Adrenal gland (tissue), 12 donors: Measurements from ENCODE around the gene SORBS1. TPM values are rescaled to one million over a fixed set of nuclear protein-coding genes. Genes with fewer than 3 reads are reported as not detected.

Experiments used
- DNase-seq, 7 donors: peaks; one replicate each; pipeline ENCODE4 v3.0.0-alpha.2; 2019 to 2020
- H3K27ac ChIP-seq, 5 donors: fragments of 200-600 bp; sonication (generic) in 4 of 5; 1 replicate in 3 of 5; 2 replicates in 2 of 5; pipeline versions ENCODE4 v1.5.1 to v1.8.0; 2016 to 2020; ENCODE audit warnings: mild to moderate bottlenecking in 1 of 5
- H3K27me3 ChIP-seq: fragments of 200-600 bp; 2 replicates; pipeline ENCODE4 v1.8.0; 2021
- H3K36me3 ChIP-seq, 2 donors: fragments of 200-600 bp; replicated peaks in 1 of 2; 1 replicate in 1 of 2; 2 replicates in 1 of 2; pipeline versions ENCODE4 v1.5.1 to v1.8.0; 2018 to 2022
- H3K4me1 ChIP-seq, 2 donors: fragments of 200-600 bp; replicated peaks in 1 of 2; 1 replicate in 1 of 2; 2 replicates in 1 of 2; pipeline versions ENCODE4 v1.5.1 to v1.8.0; 2018 to 2021
- H3K4me3 ChIP-seq, 4 donors: fragments of 200-600 bp; sonication (generic) in 3 of 4; one replicate each; pipeline ENCODE4 v1.5.1; 2016 to 2018
- H3K9me3 ChIP-seq, 3 donors: fragments of 200-600 bp; sonication (generic) in 1 of 3; replicated peaks in 1 of 3; 1 replicate in 2 of 3; 2 replicates in 1 of 3; pipeline versions ENCODE4 v1.5.1 to v1.8.0; 2016 to 2021
- CTCF ChIP-seq, 6 experiments: fragments of 450-650 bp in 4 of 6; fragments of 200-600 bp in 2 of 6; sonication (generic) in 1 of 6; IDR thresholded peaks; 1 replicate in 5 of 6; 2 replicates in 1 of 6; pipeline versions ENCODE4 v1.5.1 to v1.8.0; 2016 to 2021; ENCODE audit warnings: antibody characterized with exemption in 6 of 6, mild to moderate bottlenecking in 2 of 6, moderate library complexity in 1 of 6
- POLR2A ChIP-seq, 2 donors: fragments of 450-650 bp; IDR thresholded peaks; one replicate each; pipeline ENCODE4 v1.6.1; 2017; ENCODE audit warnings: antibody characterized with exemption in 2 of 2, mild to moderate bottlenecking in 2 of 2, moderate library complexity in 1 of 2
- WGBS, 4 donors: extraction: QIAGEN DNeasy Blood & Tissue Kit in 2 of 4; methylation state at CpG; one replicate each; pipeline versions ENCODE4 v1.1.5 to v1.1.7; 2013 to 2017; 5-methylcytosine and 5-hydroxymethylcytosine counted together
- intact Hi-C, 2 donors: fragments of 100-400 bp; cut with DNase I; formaldehyde crosslinking; loops; one replicate each; pipeline versions ENCODE4 v1.14.1 to v1.15.0; 2022 to 2023
- polyA plus RNA-seq, 3 donors: library from polyadenylated mRNA; stranded (reverse); fragments of 200-250 nt in 2 of 3; fragments of 350-450 nt in 1 of 3; fragmentation: Illumina TruSeq in 1 of 3; extraction: RNeasy Lipid Tissue Mini Kit (QIAGEN cat#74804) in 1 of 3; gene quantifications; one replicate each; pipeline ENCODE4 v1.2.3, GENCODE V29; 2013 to 2014
- total RNA-seq, 9 donors: library from RNA; depleted of rRNA in 4 of 9; stranded (reverse); fragments of >200 nt in 4 of 9; fragments of 120-200 nt in 1 of 9; fragmentation: NEBNext Ultra II Directional in 1 of 9; extraction: Animal tissue kit (Norgen Biotek cat#: 25700) in 1 of 9; gene quantifications; one replicate each; pipeline versions ENCODE4 v1.1.0 to v1.2.4, GENCODE V29; 2013 to 2023
- donor health status: healthy with polysubstance abuse.
- donor health status: Bipolar disorder and iron deficiency.
- donor health status: DM: yes; HTN: yes; CAD: no.
- donor health status: DM: no; HTN: no; CAD: no.
- donor health status: DM: no; HTN: no; CAD: no.
- donor health status: DM: yes; HTN: yes; CAD: no.

SORBS1 gene
- total and polyA plus RNA-seq, 12 donors = 9.5 to 43.4 (median 19.0) TPM

- H3K4me1 ChIP-seq = peaks cover 7 to 16% of the 10 kb centered on the region in 2 donors
- TF ChIP-seq CTCF (IDR thresholded peaks at IDR 0.05) (no peak), POLR2A (IDR thresholded peaks at IDR 0.05) (no peak)
- WGBS, 4 donors = 44 to 61% (median 56%) methylated on average over 4 of the region's 4 CpGs
- intact Hi-C loops = no loop called here
- DNase-seq = peak in 3 of 7 donors; percentile 23 to 27 (median 26)
- H3K27me3 ChIP-seq = no peaks in the 10 kb centered on the region
- H3K9me3 ChIP-seq = no peaks in the 10 kb centered on the region
- H3K27ac ChIP-seq = peak overlapping the region in 1 of 5 donors; percentile 48
- no peak overlapping the region for H3K4me3 ChIP-seq
- H3K36me3 ChIP-seq = no peaks in the 10 kb centered on the region
Observed at GRCh38 chr10:95542330-95542729, 18.8 kb downstream of the SORBS1 start.

GRCh38 chr10:95540514-95541052, 20.6 kb downstream of the SORBS1 start:
- intact Hi-C loops = no loop called here
- 88 to 100% (median 95%) methylated on average over 2 of the region's 2 CpGs for WGBS, 4 donors
- Histone ChIP-seq H3K9me3 (no peaks in the 10 kb centered on the region), H3K27ac (no peak overlapping the region), H3K36me3 (no peaks in the 10 kb centered on the region), H3K4me3 (no peak overlapping the region), H3K4me1 (peaks cover 7 to 28% of the 10 kb centered on the region in 2 donors), H3K27me3 (no peaks in the 10 kb centered on the region)
- no peak for DNase-seq
- TF ChIP-seq CTCF (IDR thresholded peaks at IDR 0.05) (no peak), POLR2A (IDR thresholded peaks at IDR 0.05) (no peak)

GRCh38 chr10:95539560-95540284, 21.4 kb downstream of the SORBS1 start:
- Histone ChIP-seq H3K36me3 (no peaks in the 10 kb centered on the region), H3K4me3 (no peak overlapping the region), H3K9me3 (no peaks in the 10 kb centered on the region), H3K27me3 (no peaks in the 10 kb centered on the region), H3K27ac (no peak overlapping the region), H3K4me1 (peaks cover 7 to 30% of the 10 kb centered on the region in 2 donors)
- TF ChIP-seq CTCF (IDR thresholded peaks at IDR 0.05) (no peak), POLR2A (IDR thresholded peaks at IDR 0.05) (no peak)
- WGBS, 4 donors = 84 to 89% (median 86%) methylated on average over 7 of the region's 7 CpGs
- no peak for DNase-seq
- intact Hi-C loops = no loop called here

- Histone ChIP-seq H3K27ac (no peak overlapping the region), H3K4me1 (peaks cover 7 to 34% of the 10 kb centered on the region in 2 donors), H3K9me3 (no peaks in the 10 kb centered on the region), H3K27me3 (no peaks in the 10 kb centered on the region), H3K36me3 (no peaks in the 10 kb centered on the region), H3K4me3 (no peak overlapping the region)
- DNase-seq = no peak
- 70 to 95% (median 86%) methylated on average over 5 of the region's 5 CpGs for WGBS, 4 donors
- intact Hi-C loops = no loop called here
- no peak for TF ChIP-seq POLR2A (IDR thresholded peaks at IDR 0.05)
- TF ChIP-seq CTCF (IDR thresholded peaks at IDR 0.05) = no peak
Observed at GRCh38 chr10:95538412-95538811, 22.8 kb downstream of the SORBS1 start.
